IMR-90 (cell line): ENCODE data around the gene MSLN. TPM values are rescaled to one million over a fixed set of nuclear protein-coding genes. Genes with fewer than 3 reads are reported as not detected.

Experiments
- ATAC-seq: fragments of 200-7000 bp; cut with Tn5 transposase; 2 replicates; pipeline ENCODE4 v1.9.1; 2020; ENCODE audit warnings: low read depth, mild to moderate bottlenecking, moderate library complexity
- BruUV-seq: library from RNA; stranded (reverse); fragments of 400-500 nt; replicated peaks from 2 replicates; lab custom pipeline; 2021; lab: Mats Ljungman, UMichigan
- CTCF ChIA-PET: fragments of 300-600 bp; formaldehyde crosslinking; extraction: SDS; loops from one replicate; lab custom pipeline; 2021; ENCODE audit warnings: antibody characterized with exemption; lab: Yijun Ruan, JAX
- POLR2A ChIA-PET: fragments of 300-600 bp; sonication (Branson Sonifier 250); formaldehyde crosslinking; loops from one replicate; lab custom pipeline; 2022; ENCODE audit warnings: antibody characterized with exemption; ENCODE audit not compliant: unreplicated experiment; lab: Charles Lee
- DNase-seq: peaks from one replicate; pipeline ENCODE4 v3.0.0; 2013
- H2AFZ ChIP-seq: replicated peaks from 2 replicates; pipeline ENCODE3; 2013; ENCODE audit warnings: low read length, mild to moderate bottlenecking; ENCODE audit not compliant: poor library complexity
- H2AK5ac ChIP-seq: 2 replicates; pipeline ENCODE4 v1.6.1; 2013; ENCODE audit warnings: low read depth, low read length, inconsistent platforms
- H2AK9ac ChIP-seq: replicated peaks from 2 replicates; pipeline ENCODE3; 2013; ENCODE audit warnings: mild to moderate bottlenecking, low read depth, low read length, moderate library complexity; ENCODE audit not compliant: poor library complexity
- H2BK120ac ChIP-seq: 2 replicates; pipeline ENCODE4 v1.6.1; 2013; ENCODE audit warnings: low read depth, low read length, inconsistent platforms
- H2BK15ac ChIP-seq: 3 replicates; pipeline ENCODE4 v1.6.1; 2013; ENCODE audit warnings: low read depth, low read length, inconsistent platforms
- H2BK20ac ChIP-seq: 2 replicates; pipeline ENCODE4 v1.6.1; 2013; ENCODE audit warnings: low read depth, mild to moderate bottlenecking, inconsistent platforms, low read length, moderate library complexity
- H2BK5ac ChIP-seq: 2 replicates; pipeline ENCODE4 v1.6.1; 2013; ENCODE audit warnings: mild to moderate bottlenecking, low read depth, low read length, inconsistent platforms; ENCODE audit not compliant: poor library complexity, severe bottlenecking
- H3K14ac ChIP-seq: replicated peaks from 2 replicates; pipeline ENCODE4 v1.6.1; 2013; ENCODE audit warnings: low read depth, low read length, inconsistent platforms
- H3K18ac ChIP-seq: 2 replicates; pipeline ENCODE4 v1.6.1; 2013; ENCODE audit warnings: low read depth, low read length, control low read depth
- H3K23ac ChIP-seq: 2 replicates; pipeline ENCODE4 v1.6.1; 2013; ENCODE audit warnings: low read depth, low read length, inconsistent platforms
- H3K27ac ChIP-seq: 2 replicates; pipeline ENCODE4 v1.5.1; 2013; ENCODE audit warnings: mild to moderate bottlenecking, control low read depth, low read length; ENCODE audit not compliant: insufficient read depth
- H3K27me3 ChIP-seq: 2 replicates; pipeline ENCODE4 v1.6.1; 2013; ENCODE audit warnings: low read length; ENCODE audit not compliant: control insufficient read depth, insufficient read depth
- H3K36me3 ChIP-seq: 2 replicates; pipeline ENCODE4 v1.6.1; 2013; ENCODE audit warnings: low read length, mixed read lengths; ENCODE audit not compliant: control insufficient read depth, insufficient read depth
- H3K4ac ChIP-seq: 2 replicates; pipeline ENCODE4 v1.6.1; 2013; ENCODE audit warnings: low read depth, low read length, inconsistent platforms
- H3K4me1 ChIP-seq: 2 replicates; pipeline ENCODE4 v1.6.1; 2013; ENCODE audit warnings: low read length, mixed read lengths; ENCODE audit not compliant: control insufficient read depth, insufficient read depth
- H3K4me2 ChIP-seq: 2 replicates; pipeline ENCODE4 v1.6.1; 2013; ENCODE audit warnings: low read depth, mild to moderate bottlenecking, control low read depth, low read length, moderate library complexity
- H3K4me3 ChIP-seq: 2 replicates; pipeline ENCODE4 v1.5.1; 2013; ENCODE audit warnings: low read depth, mild to moderate bottlenecking, control low read depth, low read length, moderate library complexity; ENCODE audit not compliant: insufficient read depth
- H3K56ac ChIP-seq: 2 replicates; pipeline ENCODE4 v1.6.1; 2013; ENCODE audit warnings: low read length, inconsistent platforms; ENCODE audit not compliant: insufficient read depth; ENCODE audit errors: extremely low read depth
- H3K79me1 ChIP-seq, 2 experiments: 2 replicates each; pipeline ENCODE4 v1.6.1; 2013; ENCODE audit warnings: low read length in 2 of 2, inconsistent platforms in 1 of 2, low read depth in 1 of 2
- H3K9ac ChIP-seq: 2 replicates; pipeline ENCODE4 v1.6.1; 2013; ENCODE audit warnings: low read depth, low read length, control low read depth
- H3K9me1 ChIP-seq: 2 replicates; pipeline ENCODE4 v1.6.1; 2013; ENCODE audit warnings: low read length, inconsistent platforms; ENCODE audit not compliant: insufficient read depth
- H3K9me3 ChIP-seq: 2 replicates; pipeline ENCODE4 v1.6.1; 2013; ENCODE audit warnings: low read length; ENCODE audit not compliant: control insufficient read depth, insufficient read depth
- H4K20me1 ChIP-seq: 2 replicates; pipeline ENCODE4 v1.6.1; 2013; ENCODE audit warnings: low read length, inconsistent platforms; ENCODE audit not compliant: insufficient read depth
- H4K5ac ChIP-seq: 2 replicates; pipeline ENCODE4 v1.6.1; 2013; ENCODE audit warnings: mild to moderate bottlenecking, low read depth, low read length, control low read depth
- H4K8ac ChIP-seq, 2 experiments: 2 replicates each; pipeline ENCODE4 v1.6.1; 2013; ENCODE audit warnings: low read depth in 2 of 2, low read length in 2 of 2, control low read depth in 1 of 2, inconsistent platforms in 1 of 2
- H4K91ac ChIP-seq: 2 replicates; pipeline ENCODE4 v1.6.1; 2013; ENCODE audit warnings: low read depth, low read length, inconsistent platforms; ENCODE audit not compliant: insufficient read depth
- BHLHE40 ChIP-seq: fragments of 150-350 bp; IDR thresholded peaks from 2 replicates; pipeline ENCODE4 v1.6.1; 2016; ENCODE audit warnings: mild to moderate bottlenecking, low read depth, low read length
- CHD1 ChIP-seq: IDR thresholded peaks from 2 replicates; pipeline ENCODE4 v1.6.1; 2012; ENCODE audit warnings: low read depth, low read length, improper control_type of control experiment
- ELK1 ChIP-seq: fragments of 150-350 bp; IDR thresholded peaks from 2 replicates; pipeline ENCODE4 v1.6.1; 2016; ENCODE audit warnings: low read depth, mild to moderate bottlenecking, low read length, moderate library complexity, borderline replicate concordance
- MAZ ChIP-seq: IDR thresholded peaks from 2 replicates; pipeline ENCODE4 v1.6.1; 2012; ENCODE audit warnings: low read depth, mild to moderate bottlenecking, low read length, improper control_type of control experiment, moderate library complexity, borderline replicate concordance
- MXI1 ChIP-seq: IDR thresholded peaks from 2 replicates; pipeline ENCODE4 v1.6.1; 2012; ENCODE audit warnings: low read depth, mild to moderate bottlenecking, low read length, moderate library complexity, borderline replicate concordance
- NFE2L2 ChIP-seq: fragments of 150-350 bp; IDR thresholded peaks from 2 replicates; pipeline ENCODE4 v1.6.1; 2016; ENCODE audit warnings: low read depth, mild to moderate bottlenecking, low read length
- POLR2A ChIP-seq: IDR thresholded peaks from 2 replicates; pipeline ENCODE4 v1.6.1; 2012; ENCODE audit warnings: mild to moderate bottlenecking, low read depth, low read length
- RAD21 ChIP-seq: IDR thresholded peaks from 2 replicates; pipeline ENCODE4 v1.6.1; 2012; ENCODE audit warnings: low read length, improper control_type of control experiment
- RCOR1 ChIP-seq: IDR thresholded peaks from 2 replicates; pipeline ENCODE4 v1.6.1; 2012; ENCODE audit warnings: mild to moderate bottlenecking, low read length, improper control_type of control experiment; ENCODE audit not compliant: insufficient replicate concordance
- RFX5 ChIP-seq: IDR thresholded peaks from 2 replicates; pipeline ENCODE4 v1.8.0; 2012; ENCODE audit warnings: low read depth, mild to moderate bottlenecking, low read length, moderate library complexity
- SMC3 ChIP-seq: fragments of 150-350 bp; IDR thresholded peaks from 2 replicates; pipeline ENCODE4 v1.6.1; 2016; ENCODE audit warnings: low read depth, mild to moderate bottlenecking, antibody characterized with exemption, low read length, moderate library complexity
- USF2 ChIP-seq: fragments of 150-350 bp; IDR thresholded peaks from 2 replicates; pipeline ENCODE4 v1.6.1; 2017; ENCODE audit warnings: mild to moderate bottlenecking, antibody characterized with exemption, low read length, low read depth
- WGBS, 2 experiments: methylation state at CpG; one replicate each; pipeline versions ENCODE4 v1.1.5 to v1.1.7; 2013; ENCODE audit warnings: missing lambda C conversion rate in 2 of 2; ENCODE audit not compliant: insufficient read length in 1 of 2; ENCODE audit errors: extremely low coverage in 2 of 2; 5-methylcytosine and 5-hydroxymethylcytosine counted together
- dilution Hi-C: fragments of 300-500 bp; cut with HindIII; formaldehyde crosslinking; loops from one replicate; pipeline ENCODE4 v1.14.3; 2018; ENCODE audit warnings: low sequenced_read_pairs; ENCODE audit not compliant: unreplicated experiment
- in situ Hi-C: fragments of 300-500 bp; cut with MboI; formaldehyde crosslinking; loops from 3 replicates; pipeline ENCODE4 v1.14.3; 2019; ENCODE audit warnings: low sequenced_read_pairs, inconsistent platforms, mixed read lengths
- intact Hi-C: fragments of 100-400 bp; cut with micrococcal nuclease; formaldehyde crosslinking; loops from 2 replicates; pipeline ENCODE4 v1.10.0; 2022
- polyA plus RNA-seq, 3 experiments: library from polyadenylated mRNA; depleted of rRNA; stranded (reverse); fragments of >200 nt; gene quantifications; 2 replicates each; pipeline ENCODE4 v1.2.3, GENCODE V29; 2012; ENCODE audit warnings: low replicate concordance in 1 of 3
- total RNA-seq: library from RNA; depleted of rRNA; stranded (reverse); fragments of >200 nt; gene quantifications from 2 replicates; pipeline ENCODE4 v1.2.3, GENCODE V29; 2012

The MSLN gene
- total and polyA plus RNA-seq, 2 of the 4 experiments (the other 2 are of a cell fraction): 0.14 TPM; not detected in 1

DNA sequence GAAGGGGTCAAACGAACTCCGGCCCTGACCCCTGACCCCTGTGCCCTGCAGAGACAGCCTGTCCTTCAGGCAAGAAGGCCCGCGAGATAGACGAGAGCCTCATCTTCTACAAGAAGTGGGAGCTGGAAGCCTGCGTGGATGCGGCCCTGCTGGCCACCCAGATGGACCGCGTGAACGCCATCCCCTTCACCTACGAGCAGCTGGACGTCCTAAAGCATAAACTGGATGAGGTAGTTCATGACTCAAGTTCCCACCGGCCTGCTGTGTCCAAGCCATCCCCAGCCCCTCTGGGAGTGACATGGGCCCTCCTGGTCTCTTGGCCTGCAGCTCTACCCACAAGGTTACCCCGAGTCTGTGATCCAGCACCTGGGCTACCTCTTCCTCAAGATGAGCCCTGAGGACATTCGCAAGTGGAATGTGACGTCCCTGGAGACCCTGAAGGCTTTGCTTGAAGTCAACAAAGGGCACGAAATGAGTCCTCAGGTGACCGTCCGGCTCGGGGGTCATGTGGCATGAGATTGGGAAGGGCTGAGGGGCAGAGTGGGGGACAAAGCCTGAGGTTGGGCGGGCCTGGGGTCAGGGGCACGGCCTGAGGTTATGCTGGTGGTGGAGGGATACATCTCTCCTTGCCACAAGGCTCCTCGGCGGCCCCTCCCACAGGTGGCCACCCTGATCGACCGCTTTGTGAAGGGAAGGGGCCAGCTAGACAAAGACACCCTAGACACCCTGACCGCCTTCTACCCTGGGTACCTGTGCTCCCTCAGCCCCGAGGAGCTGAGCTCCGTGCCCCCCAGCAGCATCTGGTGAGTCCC, 5.7 kb downstream of the MSLN start (continued):
- no peak for TF ChIP-seq SMC3

DNA sequence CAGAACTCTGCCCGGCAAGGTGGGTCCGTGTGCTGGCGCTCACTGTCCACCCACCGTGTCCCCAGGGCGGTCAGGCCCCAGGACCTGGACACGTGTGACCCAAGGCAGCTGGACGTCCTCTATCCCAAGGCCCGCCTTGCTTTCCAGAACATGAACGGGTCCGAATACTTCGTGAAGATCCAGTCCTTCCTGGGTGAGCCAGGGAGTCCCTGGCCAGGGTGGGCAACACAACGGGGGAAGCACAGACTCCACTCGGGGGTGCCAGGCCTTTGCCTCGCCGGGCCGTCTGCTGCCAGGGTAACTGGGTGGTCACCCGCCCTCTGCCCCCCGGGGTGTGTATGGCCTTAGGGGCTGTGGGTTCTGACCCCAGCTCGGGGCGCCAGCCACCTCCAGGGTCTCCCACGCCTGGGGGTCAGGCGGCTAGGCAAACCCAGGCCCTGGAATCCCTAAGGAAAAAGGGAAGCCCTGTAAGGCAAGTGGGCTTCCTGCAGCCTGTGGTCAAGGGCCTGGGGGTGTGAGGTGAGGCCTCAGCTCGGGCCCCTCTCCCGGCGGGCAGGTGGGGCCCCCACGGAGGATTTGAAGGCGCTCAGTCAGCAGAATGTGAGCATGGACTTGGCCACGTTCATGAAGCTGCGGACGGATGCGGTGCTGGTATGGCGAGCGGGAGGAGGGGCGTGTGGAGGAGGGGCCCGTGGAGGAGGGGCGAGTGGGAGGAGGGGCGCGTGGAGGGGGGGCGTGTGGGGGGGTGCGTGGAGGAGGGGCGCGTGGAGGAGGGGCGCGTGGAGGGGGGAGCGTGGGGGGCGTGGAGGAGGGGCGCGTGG, 6.5 kb downstream of the MSLN start:
- WGBS, 2 experiments: 78% methylated on average over 13 of the region's 48 CpGs; no CpG with 5 or more reads in 1 of the 2 experiments
- no peak overlapping the region for H2AFZ ChIP-seq
- no peak overlapping the region for H3K4ac ChIP-seq
- H3K9me1 ChIP-seq: no peaks in the 10 kb centered on the region
- H4K8ac ChIP-seq: no peak overlapping the region
- H2AK5ac ChIP-seq: no peak overlapping the region
- H3K4me3 ChIP-seq: no peak overlapping the region
- in situ Hi-C loops: no loop called here
- H3K36me3 ChIP-seq: no peaks in the 10 kb centered on the region
- DNase-seq (no peak), ATAC-seq (no peak)
- H2BK5ac ChIP-seq: no peak overlapping the region
- no peak overlapping the region for H2BK20ac ChIP-seq
- no peak overlapping the region for H4K5ac ChIP-seq
- no peak overlapping the region for H2BK120ac ChIP-seq
- no peak overlapping the region for H2AK9ac ChIP-seq
- no peak overlapping the region for H3K9ac ChIP-seq
- H3K4me1 ChIP-seq: no peaks in the 10 kb centered on the region
- intact Hi-C loops: no loop called here
- no peak overlapping the region for H4K91ac ChIP-seq
- no peak overlapping the region for H3K56ac ChIP-seq
- H4K20me1 ChIP-seq: no peaks in the 10 kb centered on the region
- H3K9me3 ChIP-seq: no peaks in the 10 kb centered on the region
- H3K14ac ChIP-seq: no peak overlapping the region
- dilution Hi-C loops: no loop called here
- ChIA-PET CTCF (no interaction called here), POLR2A (no interaction called here)
- H3K18ac ChIP-seq: no peak overlapping the region
- no peak overlapping the region for H3K27ac ChIP-seq
- no peaks in the 10 kb centered on the region for H3K79me1 ChIP-seq
- H3K4me2 ChIP-seq: no peak overlapping the region
- H2BK15ac ChIP-seq: no peak overlapping the region
- H3K27me3 ChIP-seq: no peaks in the 10 kb centered on the region; the same call in 1 of the 2 replicates
- BruUV-seq: no TSS peak
- H3K23ac ChIP-seq: no peak overlapping the region
- TF ChIP-seq USF2: no peak
- no peak for TF ChIP-seq NFE2L2
- TF ChIP-seq SMC3: no peak
- TF ChIP-seq BHLHE40: no peak
- no peak for TF ChIP-seq MAZ
- TF ChIP-seq RFX5: no peak
- no peak for TF ChIP-seq CHD1
- no peak for TF ChIP-seq RAD21
- no peak for TF ChIP-seq RCOR1
- TF ChIP-seq ELK1: no peak
- no peak for TF ChIP-seq POLR2A
- TF ChIP-seq MXI1: no peak
